Measurements from ENCODE around the gene CORO1C.

Gene CORO1C

DNA sequence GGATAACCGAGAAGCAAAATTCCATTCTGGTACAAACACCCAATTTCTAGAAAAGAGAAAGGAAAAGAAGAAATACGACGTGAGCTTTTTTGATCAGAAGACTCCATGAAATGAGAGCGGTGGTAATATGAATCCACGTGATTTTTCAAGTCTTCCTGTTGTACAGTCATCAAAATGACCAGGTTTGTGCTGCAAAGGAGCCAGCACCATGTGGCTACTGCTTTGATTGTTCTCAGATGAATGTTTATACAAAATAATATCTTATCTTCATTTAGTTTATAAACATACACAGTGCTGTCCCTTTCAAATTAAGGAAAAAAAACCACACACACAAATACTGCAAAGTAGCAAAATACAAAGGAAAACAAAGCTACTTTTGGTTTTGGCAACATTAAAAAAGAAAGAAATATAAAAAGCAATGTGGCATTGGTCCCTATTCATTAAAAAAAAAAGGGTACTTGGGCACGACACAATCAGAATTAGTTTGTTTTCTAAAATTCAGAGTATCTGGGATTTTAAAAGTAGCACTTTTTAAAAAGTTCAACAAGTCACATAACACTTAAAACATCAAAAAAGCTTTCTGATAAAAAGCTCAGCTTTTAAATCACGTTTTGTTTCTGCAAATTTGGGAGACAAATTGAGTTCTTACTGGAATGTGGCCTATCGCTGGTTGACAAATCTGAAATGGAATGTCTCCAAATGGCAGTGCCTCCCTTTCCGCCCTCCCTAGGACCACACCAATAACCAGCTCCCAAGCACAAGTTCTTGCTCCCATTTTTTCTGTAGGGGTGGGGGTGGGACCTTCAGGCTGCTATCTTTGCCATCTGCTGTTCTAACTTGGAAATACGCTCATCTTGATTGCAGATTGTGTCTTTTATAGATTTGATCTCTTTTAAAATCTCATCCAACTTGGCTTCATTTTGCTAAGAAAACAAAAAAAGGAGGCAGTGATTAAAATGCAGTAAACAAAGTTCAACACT lies 84.4 kb downstream of the CORO1C start:
- no peak for FAIRE-seq

DNA sequence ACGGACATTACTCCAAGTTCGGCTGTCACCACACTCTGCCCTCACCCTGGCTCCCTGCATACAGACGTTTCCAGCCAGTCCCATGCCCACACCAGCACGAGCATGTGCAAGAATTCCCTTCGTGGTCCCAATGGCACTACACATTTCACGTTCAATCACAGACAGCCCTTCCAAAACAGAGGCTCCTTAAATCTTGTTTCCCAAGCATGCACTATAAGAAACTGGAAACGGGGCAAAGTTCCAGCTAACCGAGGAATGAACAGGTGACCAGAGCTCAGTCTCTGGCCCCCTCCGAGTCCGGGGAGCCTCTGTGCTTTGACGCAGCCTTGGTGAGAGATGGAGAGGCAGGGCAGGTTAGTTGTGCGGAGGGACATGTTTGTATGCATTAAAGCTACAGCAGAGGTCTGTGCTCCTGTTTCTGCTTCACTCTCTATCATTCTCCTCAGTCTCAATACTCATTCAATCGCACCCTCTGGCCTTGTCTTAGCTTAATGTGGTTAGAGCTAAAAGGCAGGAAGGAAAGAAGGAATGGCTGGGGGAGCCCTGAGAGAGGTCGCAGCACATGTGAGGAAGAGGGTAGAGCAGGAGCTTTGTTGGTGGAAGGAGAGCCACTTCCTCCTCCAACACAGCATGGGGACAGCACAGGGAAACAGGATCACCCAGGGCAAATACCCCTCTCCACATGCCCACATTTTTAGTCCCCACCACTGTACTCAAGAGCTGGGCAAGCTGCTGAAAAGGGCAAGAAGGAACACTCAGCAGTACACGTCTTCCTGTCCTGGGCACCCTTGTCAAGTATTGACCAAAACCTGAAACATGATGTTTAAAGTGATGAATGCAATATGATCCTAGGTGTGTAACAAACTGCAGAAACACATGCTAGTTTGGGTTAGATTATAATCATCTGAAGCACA lies 85.4 kb downstream of the CORO1C start:
- FAIRE-seq = no peak

GRCh38 chr12:108644811-108645120 lies 86.6 kb downstream of the CORO1C start:
- no peak for FAIRE-seq

DNA sequence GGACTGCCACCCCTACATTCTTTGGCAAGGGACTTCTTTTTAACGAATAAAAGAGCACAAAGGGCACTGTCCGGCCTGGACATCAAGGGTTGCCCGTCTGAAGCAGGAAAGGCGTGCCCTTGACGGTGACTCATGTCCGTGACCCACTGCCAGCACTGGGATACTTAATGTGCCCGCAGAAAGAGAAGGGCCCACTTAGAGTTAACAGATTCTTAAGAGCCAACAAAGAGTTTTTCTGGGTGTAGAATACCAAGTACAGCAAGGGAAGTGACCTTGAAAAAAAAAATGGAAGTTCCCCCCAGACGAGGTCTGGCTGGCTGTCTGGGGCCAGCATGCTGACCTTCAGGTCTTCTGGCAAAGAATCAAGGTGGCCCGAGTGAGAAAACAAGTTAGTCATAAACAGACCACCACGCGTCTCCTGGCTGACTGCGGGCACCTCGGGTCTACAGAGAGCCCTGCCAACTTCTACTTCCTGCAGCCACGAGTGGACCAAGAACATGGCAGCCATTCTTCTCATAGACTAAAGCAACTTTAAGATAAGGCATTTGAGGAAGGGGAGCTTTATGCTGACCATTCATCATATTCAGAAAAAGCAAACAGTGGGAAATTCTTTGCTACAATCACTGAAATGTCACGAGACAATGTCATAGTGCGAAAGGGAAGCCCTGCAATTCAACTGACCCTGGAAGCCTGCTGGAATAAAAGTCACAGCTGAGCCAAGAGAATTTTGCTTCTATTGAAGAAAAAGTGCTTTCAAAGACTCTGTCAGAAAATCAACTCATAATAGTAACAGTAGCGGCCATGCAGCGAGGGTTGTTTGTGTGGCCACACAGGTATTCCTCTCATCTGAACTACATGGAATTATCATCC lies 87.1 kb downstream of the CORO1C start:
- no peak for FAIRE-seq

DNA sequence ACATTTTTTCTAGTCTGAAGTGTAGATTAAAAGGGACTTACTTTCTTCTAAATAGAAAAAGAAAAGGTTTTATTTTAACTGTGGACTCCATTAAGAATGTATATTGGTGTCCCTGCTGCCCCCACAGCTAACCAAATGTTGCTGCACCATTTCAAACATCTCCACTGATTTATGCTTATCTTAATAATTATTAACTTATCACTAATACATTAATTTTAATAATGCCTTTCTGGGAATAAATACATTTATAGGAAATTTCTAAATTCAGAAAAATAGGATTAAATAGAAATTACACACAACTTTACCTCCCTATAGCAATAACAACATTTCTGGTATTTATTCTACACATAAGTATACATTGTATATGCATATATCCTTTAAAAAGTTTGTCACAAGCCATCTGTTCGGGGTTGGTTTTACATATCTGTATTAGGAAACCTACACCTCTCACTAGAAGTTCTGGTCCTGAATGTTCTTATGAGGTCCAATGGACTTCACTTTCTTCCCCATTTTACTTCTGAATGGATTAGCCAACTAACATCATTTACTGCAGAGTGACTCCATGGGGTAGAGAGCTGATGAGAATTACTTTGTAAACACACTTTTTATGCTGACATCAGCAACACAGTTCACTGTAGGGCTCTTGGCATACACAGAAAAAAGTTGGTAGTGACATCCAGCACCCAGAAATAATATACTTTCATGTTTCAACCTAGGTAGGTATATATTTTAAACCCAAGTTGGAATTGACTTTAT lies 88.2 kb downstream of the CORO1C start:
- FAIRE-seq = no peak

- FAIRE-seq = no peak
Observed at GRCh38 chr12:108642269-108642870, 88.9 kb downstream of the CORO1C start.

DNA sequence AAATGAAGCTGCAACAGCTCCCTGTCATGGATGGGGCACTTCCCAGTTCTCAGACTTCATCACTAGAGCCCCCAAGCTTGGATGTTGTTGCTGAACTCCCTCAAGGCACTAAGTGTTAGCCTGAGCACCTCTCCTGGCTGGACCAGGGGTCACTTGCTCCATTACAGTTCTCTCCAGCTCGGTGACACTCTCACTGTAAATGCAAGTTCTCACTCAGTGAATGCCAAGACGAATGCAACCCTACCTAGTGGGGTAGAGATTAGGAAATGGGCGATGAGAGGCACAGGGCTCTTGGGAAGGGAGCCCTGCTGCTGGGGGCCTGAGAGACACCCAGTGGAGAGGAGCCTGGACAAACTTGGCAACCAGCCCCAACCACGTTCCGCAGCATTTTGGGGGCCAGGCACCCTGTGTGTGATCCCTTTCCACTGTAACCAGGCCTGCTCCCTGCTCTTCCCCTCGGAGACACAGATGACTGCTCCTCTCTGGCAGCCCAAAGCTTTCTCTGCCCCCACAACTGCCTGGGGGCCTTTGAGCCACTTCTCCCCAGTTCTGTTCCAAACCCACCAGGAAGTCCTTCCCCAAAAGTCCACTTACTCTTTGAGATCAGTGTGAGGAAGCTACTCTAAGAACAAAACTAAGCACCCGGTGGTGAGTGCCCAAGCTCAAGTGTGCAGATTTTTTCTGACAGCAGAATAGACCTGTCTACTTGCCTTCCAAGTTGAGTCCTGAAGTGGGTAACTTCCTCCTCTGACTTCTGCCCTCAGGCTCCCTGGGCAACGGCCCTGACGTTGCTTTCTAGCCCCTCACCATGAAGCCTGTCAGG lies 89.7 kb downstream of the CORO1C start:
- FAIRE-seq = no peak

- no peak for FAIRE-seq
Observed at GRCh38 chr12:108640802-108641445, 90.4 kb downstream of the CORO1C start.

DNA sequence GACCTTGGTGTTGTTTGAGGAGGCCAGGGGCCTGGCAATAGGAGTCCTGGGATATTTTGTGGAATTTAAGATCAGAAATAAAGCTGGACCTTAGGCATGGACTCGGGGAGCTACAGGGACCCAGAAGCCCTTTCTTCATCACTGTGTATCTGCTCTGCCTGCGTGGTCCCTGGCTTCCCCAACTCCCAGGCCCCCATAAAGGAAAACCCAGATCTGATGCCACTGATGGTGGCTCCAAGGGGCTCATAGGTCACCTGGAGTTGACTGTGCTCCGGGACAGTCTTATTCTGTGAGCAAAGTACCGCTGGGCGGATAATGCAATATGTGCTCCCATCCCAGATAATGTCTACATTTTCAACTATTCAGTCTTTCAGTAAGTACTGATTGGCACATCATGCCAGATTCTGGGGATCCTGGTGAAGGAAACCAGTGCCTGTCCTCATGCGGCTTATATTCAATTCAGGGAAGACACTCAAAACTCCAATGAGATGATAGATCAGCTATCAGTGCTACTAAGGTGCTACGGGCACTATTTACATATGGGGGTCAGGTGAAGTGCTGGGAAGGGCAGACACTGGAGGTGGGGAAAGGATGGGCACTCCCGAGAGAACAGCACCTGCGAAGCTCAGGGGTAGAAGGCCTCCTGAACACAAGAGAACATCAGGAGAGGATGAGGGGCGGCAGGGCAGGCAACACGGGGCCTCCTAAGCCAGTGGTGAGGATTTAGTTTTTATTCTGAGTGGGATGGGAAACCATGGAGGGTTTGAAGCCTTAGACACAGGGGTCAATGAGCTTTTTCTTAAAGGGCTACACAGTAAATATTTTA lies 92.1 kb downstream of the CORO1C start:
- FAIRE-seq = no peak

DNA sequence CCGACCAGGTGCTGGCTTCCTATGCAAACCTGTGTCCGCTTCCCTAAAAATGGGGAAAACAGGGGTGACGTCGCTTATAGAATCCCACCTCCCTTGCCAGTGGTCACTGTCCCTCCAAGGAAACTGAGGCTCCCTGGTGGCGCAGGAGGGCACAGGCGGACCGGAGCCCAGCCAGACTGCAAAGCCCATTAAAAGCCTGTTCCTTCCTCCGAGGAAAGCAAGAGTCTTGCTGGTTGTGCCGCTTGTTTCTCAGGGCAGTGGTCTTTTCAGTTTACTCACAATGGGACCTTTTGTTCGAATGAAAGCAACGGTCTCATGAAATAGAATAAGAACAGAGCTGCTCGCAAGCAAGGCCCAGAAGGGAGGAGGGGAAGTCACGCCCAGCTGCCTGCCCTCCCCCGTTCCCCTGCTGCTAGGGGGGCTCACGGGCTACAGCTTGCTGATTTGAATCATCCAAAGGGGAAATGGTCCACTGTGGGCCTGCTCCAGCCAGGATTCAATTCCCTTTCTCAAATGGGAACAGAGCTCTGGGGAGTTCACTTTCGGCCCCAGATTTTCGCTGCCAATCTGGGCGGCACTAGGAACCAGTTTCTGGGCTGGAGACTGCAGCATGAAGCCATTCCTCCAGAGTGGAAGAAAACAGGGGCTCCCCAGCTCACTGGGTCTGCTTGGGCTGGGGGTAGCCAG lies 93.0 kb downstream of the CORO1C start:
- FAIRE-seq = no peak

DNA sequence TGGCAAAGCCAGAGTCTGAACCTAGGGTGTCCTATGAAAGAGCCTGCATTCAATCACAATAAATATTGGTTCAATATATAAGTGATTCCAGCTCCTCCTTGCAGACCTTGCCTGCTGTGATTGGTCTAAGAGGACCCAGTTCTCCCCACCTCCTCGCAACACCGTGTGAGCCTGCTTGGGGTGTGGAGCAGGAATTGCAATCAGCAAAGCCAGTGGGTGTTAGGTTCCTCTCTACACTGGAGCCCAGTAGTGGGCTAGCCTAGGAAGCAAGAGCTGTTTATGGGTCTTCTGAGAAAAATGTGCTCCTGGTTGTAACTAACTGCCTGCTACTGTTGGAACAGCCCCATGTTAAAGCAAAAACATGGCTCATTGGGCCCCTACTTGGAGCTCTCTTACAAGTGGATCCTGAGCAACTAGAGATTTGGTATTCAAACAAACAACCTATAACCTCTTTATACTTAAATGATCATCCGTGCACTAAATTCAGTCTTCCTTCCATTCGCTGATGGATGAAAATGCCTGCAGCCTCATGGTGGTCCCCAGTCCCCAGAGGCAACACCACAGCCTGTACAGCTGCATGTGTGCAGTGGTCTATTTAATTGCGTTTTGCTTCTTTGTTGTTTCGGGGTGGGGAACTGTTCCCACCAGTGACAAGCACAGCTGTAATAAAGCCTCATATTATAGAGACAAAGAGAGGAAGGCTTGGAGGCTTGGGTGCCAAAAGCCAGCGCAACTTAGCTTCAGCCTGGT lies 93.9 kb downstream of the CORO1C start:
- no peak for FAIRE-seq

GRCh38 chr12:108635997-108636808 lies 95.1 kb downstream of the CORO1C start:
- no peak for FAIRE-seq

DNA sequence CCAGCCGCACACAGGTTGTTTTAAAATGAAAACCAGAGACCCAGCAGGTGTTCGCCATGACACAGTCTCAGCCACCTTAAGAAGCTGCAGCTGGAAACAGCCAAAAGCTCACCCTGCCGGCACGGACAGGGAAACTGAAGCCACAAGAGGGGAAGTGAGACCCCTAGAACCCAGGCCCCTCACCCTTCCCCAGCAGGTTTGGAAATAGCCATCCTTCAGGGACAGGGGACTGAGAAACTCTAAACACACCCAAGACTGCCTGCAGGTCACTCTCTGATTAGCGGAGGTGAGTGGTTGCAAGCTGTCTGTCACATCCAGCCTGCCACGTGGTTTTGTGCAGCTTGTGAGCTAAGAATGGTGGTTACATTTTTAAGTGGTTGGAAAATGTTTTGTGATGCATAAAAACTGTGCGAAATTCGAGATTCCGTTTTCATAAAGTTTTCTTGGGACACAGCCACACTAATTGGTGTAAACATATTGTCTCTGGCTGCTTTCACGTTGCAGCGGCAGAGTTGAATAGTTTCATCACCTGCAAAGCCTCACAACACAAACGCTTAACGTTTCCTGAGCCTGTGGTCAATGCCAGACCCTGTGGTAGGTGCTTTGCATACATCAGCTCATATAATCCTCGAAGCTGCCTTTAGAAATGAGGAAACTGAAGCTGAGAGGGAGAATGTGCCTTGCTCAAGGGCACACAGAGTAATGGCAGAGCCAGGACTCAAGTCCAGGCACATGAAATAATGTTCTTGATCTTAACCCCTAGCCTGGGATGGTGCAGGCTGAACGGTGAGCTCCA lies 95.9 kb downstream of the CORO1C start:
- FAIRE-seq = no peak

GRCh38 chr12:108634341-108634751 lies 97.0 kb downstream of the CORO1C start:
- FAIRE-seq = no peak

GRCh38 chr12:108633534-108634248 lies 97.6 kb downstream of the CORO1C start, which contains the start of gene SELPLG:
Gene SELPLG, minus strand, starts transcription at chr12:108633894. Its CDS starts 9,587 bp downstream, at chr12:108624307.
- FAIRE-seq = no peak
